ENCODE data around the gene MOCS1. TPM values are rescaled to one million over a fixed set of nuclear protein-coding genes. Genes with fewer than 3 reads are reported as not detected.

MOCS1 gene
- total RNA-seq, 1 experiment from 2014 or later, result 1.2 TPM

- no peak for DNase-seq (ENCODE audit: extremely low read depth, low read depth)
These were observed 28.7 kb downstream of the MOCS1 start for GRCh38 chr6:39905640-39905975.

- no peak for DNase-seq (ENCODE audit: extremely low read depth, low read depth)
These were observed 29.2 kb downstream of the MOCS1 start for GRCh38 chr6:39904946-39905639.

GRCh38 chr6:39903656-39904055 is 30.6 kb downstream of the MOCS1 start:
- no peak for DNase-seq (ENCODE audit: extremely low read depth, low read depth)

DNA sequence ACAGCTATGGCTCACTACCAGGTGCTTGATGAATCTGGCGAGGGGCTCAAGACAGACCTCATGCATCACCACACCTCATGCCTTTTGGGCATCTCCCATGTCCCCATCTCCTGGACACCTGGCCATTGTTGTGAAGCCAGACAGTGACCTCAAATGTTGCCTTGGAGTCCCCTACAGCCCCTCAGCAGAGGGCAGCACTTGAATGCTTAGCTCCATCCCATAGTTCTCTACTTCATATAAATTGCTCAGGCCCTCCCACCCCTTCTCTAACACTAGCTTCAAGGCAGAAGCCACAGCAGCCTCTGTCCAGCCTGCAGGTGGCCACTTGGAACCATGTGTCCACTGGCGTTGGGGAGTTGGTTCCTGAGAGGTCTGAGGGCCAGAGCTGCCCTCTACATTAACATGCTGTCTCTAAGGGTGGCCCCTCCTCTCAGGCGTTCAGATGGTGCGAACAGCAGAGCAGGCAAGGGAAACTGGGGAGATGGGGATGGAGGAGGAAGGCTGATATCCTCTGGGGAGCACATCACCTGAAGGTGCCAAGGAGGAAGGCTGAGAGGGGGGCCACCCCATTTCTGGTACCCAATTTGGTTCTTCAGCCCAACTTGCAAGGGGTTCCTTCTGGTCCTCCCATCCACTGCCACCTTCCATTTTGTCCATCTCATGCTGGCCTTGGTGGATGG is 31.3 kb downstream of the MOCS1 start:
- DNase-seq (ENCODE audit: extremely low read depth, low read depth), result no peak

DNA sequence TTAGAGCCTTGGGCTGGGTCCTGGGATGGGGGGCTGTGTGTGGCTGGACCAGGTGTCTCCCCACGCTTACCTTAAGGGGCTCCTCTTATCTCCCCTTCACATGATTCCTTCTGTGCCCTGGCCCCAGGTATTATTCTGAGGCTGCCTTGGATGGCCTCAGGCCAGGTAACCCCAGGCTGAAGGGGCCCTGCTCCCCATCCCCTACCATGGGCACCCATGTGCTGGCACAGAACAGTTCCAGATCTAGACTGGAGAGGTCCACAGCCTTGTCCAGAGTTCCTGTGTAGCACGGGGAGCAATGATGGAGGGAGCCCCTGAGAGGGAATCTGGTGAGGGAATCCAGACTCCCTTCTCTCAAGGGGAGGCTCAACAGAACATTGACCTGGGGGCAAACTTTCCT is 32.1 kb downstream of the MOCS1 start:
- DNase-seq (ENCODE audit: extremely low read depth, low read depth), result no peak

DNA sequence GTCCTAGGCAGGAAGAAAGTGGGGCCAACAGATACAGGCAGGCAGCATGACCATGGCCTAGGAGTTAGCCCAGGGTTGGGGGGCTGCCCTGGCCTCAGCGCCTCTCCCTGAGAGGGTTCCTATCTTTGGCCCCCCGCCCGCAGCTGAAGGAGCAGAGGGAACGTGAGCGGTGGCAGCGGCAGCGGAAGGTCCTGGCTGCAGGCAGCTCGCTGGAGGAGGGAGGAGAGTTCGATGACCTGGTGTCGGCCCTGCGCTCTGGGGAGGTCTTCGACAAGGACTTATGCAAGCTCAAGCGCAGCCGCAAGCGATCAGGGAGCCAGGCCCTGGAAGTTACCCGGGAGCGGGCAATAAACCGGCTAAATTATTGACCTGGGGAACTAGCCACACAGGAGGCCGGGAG is 32.6 kb downstream of the MOCS1 start:
- no peak for DNase-seq (ENCODE audit: extremely low read depth, low read depth)

GRCh38 chr6:39901116-39901655 is 33.1 kb downstream of the MOCS1 start:
- no peak for DNase-seq (ENCODE audit: extremely low read depth, low read depth)

DNA sequence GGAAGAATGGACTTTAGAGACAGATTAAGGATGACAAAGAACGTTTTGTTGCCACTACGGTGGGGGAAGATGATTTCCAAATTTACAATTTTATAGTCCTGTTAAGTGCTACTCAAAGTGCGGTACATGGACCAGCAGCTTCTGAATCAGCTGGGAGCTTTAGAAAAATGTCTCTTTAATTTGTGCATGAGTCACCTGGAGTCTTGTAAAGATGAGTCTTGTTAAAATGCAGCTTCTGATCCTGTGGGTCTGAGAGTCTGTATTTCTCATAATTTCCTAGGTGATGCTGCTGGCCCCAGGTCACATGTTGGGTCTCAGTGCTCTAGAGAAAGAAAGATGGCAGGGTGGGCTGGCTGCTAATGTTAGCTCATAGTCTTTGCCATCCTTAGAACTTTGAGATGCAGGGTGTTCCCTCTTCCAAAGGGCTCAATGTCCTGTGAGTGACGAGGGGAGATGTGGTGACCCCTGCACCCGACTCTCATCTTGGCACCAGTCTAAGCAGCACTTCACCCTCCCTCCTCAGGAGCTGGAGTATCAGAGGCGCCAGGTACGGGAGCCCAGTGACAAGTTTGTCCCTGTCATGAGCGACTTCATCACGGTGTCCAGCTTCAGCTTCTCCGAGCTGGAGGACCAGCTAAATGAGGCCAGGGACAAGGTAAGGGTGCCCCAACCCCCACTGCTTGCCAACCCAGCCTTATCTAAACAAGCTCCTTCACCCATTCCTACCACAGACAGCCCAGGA is 34.5 kb downstream of the MOCS1 start:
- DNase-seq (ENCODE audit: extremely low read depth, low read depth), result no peak

- no peak for DNase-seq (ENCODE audit: extremely low read depth, low read depth)
These were observed 35.6 kb downstream of the MOCS1 start for GRCh38 chr6:39898625-39899024.

GRCh38 chr6:39897698-39898097 is 36.6 kb downstream of the MOCS1 start:
- DNase-seq (ENCODE audit: extremely low read depth, low read depth), result no peak

GRCh38 chr6:39896701-39897100 is 37.6 kb downstream of the MOCS1 start:
- no peak for DNase-seq (ENCODE audit: extremely low read depth, low read depth)

DNA sequence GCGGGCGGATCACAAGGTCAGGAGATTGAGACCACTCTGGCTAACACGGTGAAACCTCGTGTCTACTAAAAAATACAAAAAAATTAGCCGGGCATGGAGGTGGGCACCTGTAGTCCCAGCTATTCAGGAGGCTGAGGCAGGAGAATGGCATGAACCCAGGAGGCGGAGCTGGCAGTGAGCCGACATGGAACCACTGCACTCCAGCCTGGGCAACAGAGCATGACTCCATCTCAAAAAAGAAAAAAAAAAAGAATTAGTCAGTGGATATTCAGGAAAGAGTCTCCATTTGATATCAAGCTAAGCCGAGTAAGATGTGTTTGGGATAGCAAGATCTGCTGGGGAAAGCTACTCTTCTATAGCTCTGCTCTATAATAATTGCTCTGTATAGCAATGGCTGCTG is 41.0 kb downstream of the MOCS1 start:
- no peak for DNase-seq (ENCODE audit: extremely low read depth, low read depth)

- DNase-seq (ENCODE audit: extremely low read depth, low read depth), result no peak
These were observed 41.7 kb downstream of the MOCS1 start for GRCh38 chr6:39892490-39893129.

DNA sequence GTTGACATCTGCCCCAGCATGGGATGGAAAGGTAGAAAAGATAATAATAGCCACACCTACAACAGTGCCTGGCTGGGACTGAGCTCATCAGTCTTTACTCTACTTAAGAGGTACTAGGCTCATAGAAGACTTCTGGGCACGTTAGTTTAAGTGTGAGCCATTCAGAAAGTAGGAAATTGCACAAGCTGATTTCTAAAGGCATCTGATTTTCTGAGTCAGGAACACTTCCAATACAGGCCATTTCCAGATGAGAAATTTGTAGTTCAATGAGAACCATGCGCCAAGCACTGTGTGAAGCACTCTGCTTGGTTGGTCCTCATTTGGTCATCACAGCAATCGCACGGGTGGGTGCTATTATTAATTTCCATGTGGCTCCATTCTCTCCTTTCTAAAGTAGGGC is 42.3 kb downstream of the MOCS1 start:
- DNase-seq (ENCODE audit: extremely low read depth, low read depth), result no peak

DNA sequence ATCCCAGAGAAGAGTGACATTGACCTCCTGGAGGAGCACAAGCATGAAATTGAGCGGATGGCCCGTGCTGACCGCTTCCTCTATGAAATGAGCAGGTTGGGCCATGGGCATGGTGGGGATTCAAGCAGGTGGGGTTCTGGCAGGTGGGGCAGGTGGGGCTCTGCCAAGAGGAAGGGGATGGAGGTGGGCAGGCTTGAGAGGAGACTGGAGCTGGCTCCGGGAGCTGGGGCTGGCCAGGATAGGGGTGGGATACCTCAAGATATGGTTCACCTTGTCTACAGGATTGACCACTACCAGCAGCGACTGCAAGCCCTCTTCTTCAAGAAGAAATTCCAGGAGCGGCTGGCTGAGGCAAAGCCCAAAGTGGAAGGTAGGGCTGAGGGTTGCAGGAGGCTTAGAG is 42.9 kb downstream of the MOCS1 start:
- no peak for DNase-seq (ENCODE audit: extremely low read depth, low read depth)

DNA sequence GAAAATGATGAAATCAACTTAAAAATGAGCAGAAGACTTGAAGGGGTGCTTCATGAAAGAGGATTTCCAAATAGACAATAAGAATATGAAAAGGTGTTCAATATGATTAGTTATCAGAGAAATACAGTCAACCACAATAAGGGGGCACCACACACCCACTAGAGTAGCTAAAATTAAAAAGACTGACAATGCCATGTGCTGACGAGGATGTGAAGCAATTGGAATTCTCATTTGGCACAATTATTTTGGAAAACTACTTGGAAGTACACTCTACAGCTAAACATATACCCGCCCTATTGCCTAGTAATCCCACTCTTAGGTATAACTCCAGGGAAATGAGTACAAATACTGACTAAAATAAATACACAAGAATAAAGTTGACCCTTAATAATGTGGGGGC is 45.0 kb downstream of the MOCS1 start:
- DNase-seq (ENCODE audit: extremely low read depth, low read depth), result no peak

- no peak for DNase-seq (ENCODE audit: extremely low read depth, low read depth)
These were observed 46.4 kb downstream of the MOCS1 start for GRCh38 chr6:39887692-39888450.

DNA sequence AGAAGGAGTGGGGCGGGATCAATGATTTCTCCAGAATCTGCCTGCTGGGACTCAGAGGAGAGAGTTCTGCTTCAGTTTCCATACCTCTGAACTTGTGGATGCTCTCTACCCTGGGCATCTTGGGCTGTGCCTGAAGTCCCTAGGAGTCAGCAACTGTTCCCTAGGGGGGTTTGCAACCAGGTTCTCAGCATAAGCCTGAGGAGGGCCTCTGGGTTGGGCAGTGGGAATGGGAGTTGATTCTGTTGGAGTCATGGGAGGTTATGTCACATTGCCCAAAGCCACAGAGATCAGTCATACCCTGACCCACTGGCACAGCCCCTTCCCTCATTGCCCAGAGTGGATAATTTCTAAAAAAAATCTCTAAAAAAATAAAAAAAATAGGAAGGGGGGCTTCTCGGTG is 47.4 kb downstream of the MOCS1 start:
- DNase-seq (ENCODE audit: extremely low read depth, low read depth), result no peak

GRCh38 chr6:39885691-39886090 is 48.6 kb downstream of the MOCS1 start:
- no peak for DNase-seq (ENCODE audit: extremely low read depth, low read depth)

GRCh38 chr6:39884696-39885095 is 49.6 kb downstream of the MOCS1 start:
- no peak for DNase-seq (ENCODE audit: extremely low read depth, low read depth)

DNA sequence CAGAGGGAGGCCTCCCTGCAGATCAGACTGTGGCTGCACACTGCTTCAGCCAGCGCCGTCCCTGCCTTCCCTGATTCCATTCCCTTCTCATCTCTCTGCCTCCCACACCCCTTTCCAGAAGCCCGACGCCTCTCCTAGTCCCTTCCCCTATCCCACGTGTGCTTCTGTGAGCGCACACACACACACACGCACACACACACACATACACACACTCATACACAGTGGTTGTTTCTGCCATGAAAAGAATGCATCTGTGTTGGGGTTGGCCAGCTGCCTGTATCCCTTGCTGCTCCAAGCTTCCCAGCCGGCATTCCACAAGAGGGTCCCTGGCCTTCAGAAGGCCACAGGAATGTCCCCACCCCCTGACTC is 51.7 kb downstream of the MOCS1 start:
- no peak for DNase-seq (ENCODE audit: extremely low read depth, low read depth)
